ENCODE results near the gene LIM2.

The LIM2 gene

GRCh38 chr19:51356159-51356801 is 31.5 kb downstream of the LIM2 start:
- Mint-ChIP-seq H3K27ac (ENCODE audit: low read depth) (no peak overlapping the region), H3K9me3 (no peaks in the 10 kb centered on the region), H3K36me3 (ENCODE audit: insufficient read depth) (peaks cover 5% of the 10 kb centered on the region)

GRCh38 chr19:51354742-51355148 is 33.0 kb downstream of the LIM2 start:
- Mint-ChIP-seq H3K36me3 (ENCODE audit: insufficient read depth) (peaks cover 11% of the 10 kb centered on the region), H3K27me3 (no peaks in the 10 kb centered on the region), H3K4me1 (peaks cover 22% of the 10 kb centered on the region), H3K27ac (ENCODE audit: low read depth) (no peak overlapping the region), H3K4me3 (peak overlapping the region; percentile 8), H3K9me3 (no peaks in the 10 kb centered on the region)
- ATAC-seq (replicated peaks; ENCODE audit: extremely low read depth, poor library complexity, severe bottlenecking) (peak; percentile 46), DNase-seq (ENCODE audit: low spot score in 2 of 2) (no peak)

More at GRCh38 chr19:51356159-51356801, 31.5 kb downstream of the LIM2 start:
- no peak for ATAC-seq (replicated peaks; ENCODE audit: extremely low read depth, poor library complexity, severe bottlenecking)
- no peak for DNase-seq (ENCODE audit: low spot score in 2 of 2)
- H3K27me3 Mint-ChIP-seq: no peaks in the 10 kb centered on the region
- H3K4me1 Mint-ChIP-seq: peaks cover 22% of the 10 kb centered on the region
- H3K4me3 Mint-ChIP-seq: no peak overlapping the region

GRCh38 chr19:51354103-51354741 is 33.6 kb downstream of the LIM2 start:
- H3K4me1 Mint-ChIP-seq: peaks cover 22% of the 10 kb centered on the region
- peak overlapping the region; percentile 70 for H3K27ac Mint-ChIP-seq (ENCODE audit: low read depth)
- no peaks in the 10 kb centered on the region for H3K27me3 Mint-ChIP-seq
- peaks cover 12% of the 10 kb centered on the region for H3K36me3 Mint-ChIP-seq (ENCODE audit: insufficient read depth)
- DNase-seq (ENCODE audit: low spot score in 2 of 2): no peak
- ATAC-seq (replicated peaks; ENCODE audit: extremely low read depth, poor library complexity, severe bottlenecking): no peak
- no peak overlapping the region for H3K4me3 Mint-ChIP-seq
- no peaks in the 10 kb centered on the region for H3K9me3 Mint-ChIP-seq

- ATAC-seq (replicated peaks; ENCODE audit: extremely low read depth, poor library complexity, severe bottlenecking): no peak
- Mint-ChIP-seq H3K4me1 (peaks cover 20% of the 10 kb centered on the region), H3K27me3 (no peaks in the 10 kb centered on the region), H3K27ac (ENCODE audit: low read depth) (peak overlapping the region; percentile 57), H3K4me3 (no peak overlapping the region), H3K36me3 (ENCODE audit: insufficient read depth) (peaks cover 12% of the 10 kb centered on the region), H3K9me3 (no peaks in the 10 kb centered on the region)
- DNase-seq (ENCODE audit: low spot score in 2 of 2): no peak
These were observed 34.9 kb downstream of the LIM2 start for GRCh38 chr19:51352783-51353360.

GRCh38 chr19:51351266-51351990 is 36.3 kb downstream of the LIM2 start:
- H3K36me3 Mint-ChIP-seq (ENCODE audit: insufficient read depth): peaks cover 12% of the 10 kb centered on the region
- H3K4me3 Mint-ChIP-seq: no peak overlapping the region
- no peaks in the 10 kb centered on the region for H3K27me3 Mint-ChIP-seq

GRCh38 chr19:51347209-51347928 is 40.4 kb downstream of the LIM2 start:
- H3K4me1 Mint-ChIP-seq: peaks cover 7% of the 10 kb centered on the region
- H3K36me3 Mint-ChIP-seq (ENCODE audit: insufficient read depth): peaks cover 12% of the 10 kb centered on the region
- no peaks in the 10 kb centered on the region for H3K9me3 Mint-ChIP-seq
- DNase-seq (ENCODE audit: low spot score in 2 of 2): no peak
- no peak overlapping the region for H3K4me3 Mint-ChIP-seq
- no peak for ATAC-seq (replicated peaks; ENCODE audit: extremely low read depth, poor library complexity, severe bottlenecking)
- no peak overlapping the region for H3K27ac Mint-ChIP-seq (ENCODE audit: low read depth)
- no peaks in the 10 kb centered on the region for H3K27me3 Mint-ChIP-seq

More at GRCh38 chr19:51351266-51351990, 36.3 kb downstream of the LIM2 start:
- H3K9me3 Mint-ChIP-seq: no peaks in the 10 kb centered on the region
- peak overlapping the region; percentile 57 for H3K27ac Mint-ChIP-seq (ENCODE audit: low read depth)
- DNase-seq (ENCODE audit: low spot score in 2 of 2): no peak
- peaks cover 11% of the 10 kb centered on the region for H3K4me1 Mint-ChIP-seq
- ATAC-seq (replicated peaks; ENCODE audit: extremely low read depth, poor library complexity, severe bottlenecking): no peak

GRCh38 chr19:51346742-51347141 is 41.0 kb downstream of the LIM2 start:
- Mint-ChIP-seq H3K4me1 (peaks cover under 1% of the 10 kb centered on the region), H3K27me3 (no peaks in the 10 kb centered on the region), H3K27ac (ENCODE audit: low read depth) (no peak overlapping the region), H3K36me3 (ENCODE audit: insufficient read depth) (peaks cover 11% of the 10 kb centered on the region), H3K4me3 (no peak overlapping the region), H3K9me3 (no peaks in the 10 kb centered on the region)
- no peak for ATAC-seq (replicated peaks; ENCODE audit: extremely low read depth, poor library complexity, severe bottlenecking)
- no peak for DNase-seq (ENCODE audit: low spot score in 2 of 2)

GRCh38 chr19:51345076-51345620 is 42.6 kb downstream of the LIM2 start:
- peak overlapping the region; percentile 80 for H3K27ac Mint-ChIP-seq (ENCODE audit: low read depth)
- no peaks in the 10 kb centered on the region for H3K9me3 Mint-ChIP-seq
- no peak overlapping the region for H3K4me3 Mint-ChIP-seq
- H3K36me3 Mint-ChIP-seq (ENCODE audit: insufficient read depth): peaks cover 8% of the 10 kb centered on the region
- H3K4me1 Mint-ChIP-seq: no peaks in the 10 kb centered on the region
- DNase-seq (ENCODE audit: low spot score in 2 of 2) (no peak), ATAC-seq (replicated peaks; ENCODE audit: extremely low read depth, poor library complexity, severe bottlenecking) (no peak)
- no peaks in the 10 kb centered on the region for H3K27me3 Mint-ChIP-seq

- H3K27me3 Mint-ChIP-seq: no peaks in the 10 kb centered on the region
- no peak for DNase-seq (ENCODE audit: low spot score in 2 of 2)
- ATAC-seq (replicated peaks; ENCODE audit: extremely low read depth, poor library complexity, severe bottlenecking): no peak
- no peak overlapping the region for H3K4me3 Mint-ChIP-seq
- H3K36me3 Mint-ChIP-seq (ENCODE audit: insufficient read depth): peaks cover 3% of the 10 kb centered on the region
- peak overlapping the region; percentile 48 for H3K27ac Mint-ChIP-seq (ENCODE audit: low read depth)
- no peaks in the 10 kb centered on the region for H3K9me3 Mint-ChIP-seq
- peaks cover 15% of the 10 kb centered on the region for H3K4me1 Mint-ChIP-seq
These were observed 44.9 kb downstream of the LIM2 start for GRCh38 chr19:51342631-51343569.

GRCh38 chr19:51341976-51342580 is 45.7 kb downstream of the LIM2 start, which contains the start of gene VSIG10L:
VSIG10L (minus strand) TSS chr19:51342139; CDS start chr19:51342124, 15 bp downstream.
- Mint-ChIP-seq H3K9me3 (no peaks in the 10 kb centered on the region), H3K36me3 (ENCODE audit: insufficient read depth) (peaks cover 3% of the 10 kb centered on the region), H3K27ac (ENCODE audit: low read depth) (peak within 1 kb of the TSS; percentile 70), H3K4me3 (peak within 1 kb of the TSS; percentile 91), H3K27me3 (no peaks in the 10 kb centered on the region), H3K4me1 (peaks cover 15% of the 10 kb centered on the region)
- ATAC-seq (replicated peaks; ENCODE audit: extremely low read depth, poor library complexity, severe bottlenecking): no peak
- no peak for DNase-seq (ENCODE audit: low spot score in 2 of 2)

- no peaks in the 10 kb centered on the region for H3K9me3 Mint-ChIP-seq
- DNase-seq (ENCODE audit: low spot score in 2 of 2): no peak
- H3K36me3 Mint-ChIP-seq (ENCODE audit: insufficient read depth): peaks cover 3% of the 10 kb centered on the region
- H3K27ac Mint-ChIP-seq (ENCODE audit: low read depth): peak overlapping the region; percentile 70
- H3K4me3 Mint-ChIP-seq: peak overlapping the region; percentile 91
- no peaks in the 10 kb centered on the region for H3K27me3 Mint-ChIP-seq
- no peak for ATAC-seq (replicated peaks; ENCODE audit: extremely low read depth, poor library complexity, severe bottlenecking)
- peaks cover 15% of the 10 kb centered on the region for H3K4me1 Mint-ChIP-seq
These were observed 46.7 kb downstream of the LIM2 start for GRCh38 chr19:51341066-51341465.
